ENCODE measurements around the gene KCNG2.

KCNG2 gene

GRCh38 chr18:79764131-79764530 is 33.6 kb upstream of the KCNG2 start:
- Histone ChIP-seq H3K9ac (ENCODE audit: low read length) (no peak overlapping the region), H3K27ac (ENCODE audit: low read depth, low read length) (no peak overlapping the region), H3F3A (ENCODE audit: insufficient read depth) (no peaks in the 10 kb centered on the region), H3K9me3 (ENCODE audit: insufficient read depth, low read length) (peaks cover 18% of the 10 kb centered on the region; the same call in 1 of the 2 replicates), H3K27me3 (ENCODE audit: low read length) (no peaks in the 10 kb centered on the region), H3K79me2 (ENCODE audit: insufficient read depth, low read length) (no peaks in the 10 kb centered on the region), H3K4me3 (ENCODE audit: insufficient read depth, low read length, poor library complexity, severe bottlenecking) (no peak overlapping the region), H2AFZ (ENCODE audit: low read depth, low read length, severe bottlenecking) (no peak overlapping the region), H3K36me3 (ENCODE audit: low read length) (no peaks in the 10 kb centered on the region), H3K9me2 (replicated peaks; ENCODE audit: insufficient read depth, low read length) (no peaks in the 10 kb centered on the region), H3K4me2 (ENCODE audit: low read depth, low read length, poor library complexity, severe bottlenecking) (no peak overlapping the region), H4K20me1 (ENCODE audit: low read depth, low read length) (no peaks in the 10 kb centered on the region)
- no peak for TF ChIP-seq CTCF (IDR thresholded peaks at IDR 0.05; ENCODE audit: insufficient read depth, low read length, poor library complexity, severe bottlenecking)
- no peak for TF ChIP-seq EZH2phosphoT487 (conservative IDR thresholded peaks at IDR 0.05; ENCODE audit: low read length)

- no peak for TF ChIP-seq CTCF (IDR thresholded peaks at IDR 0.05; ENCODE audit: insufficient read depth, low read length, poor library complexity, severe bottlenecking)
- no peaks in the 10 kb centered on the region for H3K27me3 ChIP-seq (ENCODE audit: low read length)
- H2AFZ ChIP-seq (ENCODE audit: low read depth, low read length, severe bottlenecking), result no peak overlapping the region
- H3K9me3 ChIP-seq (ENCODE audit: insufficient read depth, low read length), result peaks cover 14% of the 10 kb centered on the region; the same call in 1 of the 2 replicates
- no peak overlapping the region for H3K4me2 ChIP-seq (ENCODE audit: low read depth, low read length, poor library complexity, severe bottlenecking)
- H3F3A ChIP-seq (ENCODE audit: insufficient read depth), result no peaks in the 10 kb centered on the region
- H3K9me2 ChIP-seq (replicated peaks; ENCODE audit: insufficient read depth, low read length), result no peaks in the 10 kb centered on the region
- no peak overlapping the region for H3K27ac ChIP-seq (ENCODE audit: low read depth, low read length)
- H3K4me3 ChIP-seq (ENCODE audit: insufficient read depth, low read length, poor library complexity, severe bottlenecking), result no peak overlapping the region
- no peaks in the 10 kb centered on the region for H3K79me2 ChIP-seq (ENCODE audit: insufficient read depth, low read length)
- H3K9ac ChIP-seq (ENCODE audit: low read length), result no peak overlapping the region
- no peaks in the 10 kb centered on the region for H3K36me3 ChIP-seq (ENCODE audit: low read length)
- H4K20me1 ChIP-seq (ENCODE audit: low read depth, low read length), result no peaks in the 10 kb centered on the region
These were observed 32.1 kb upstream of the KCNG2 start for GRCh38 chr18:79765491-79766245.

- no peak overlapping the region for H3K9ac ChIP-seq (ENCODE audit: low read length)
- no peaks in the 10 kb centered on the region for H3K79me2 ChIP-seq (ENCODE audit: insufficient read depth, low read length)
- H3K27me3 ChIP-seq (ENCODE audit: low read length), result no peaks in the 10 kb centered on the region
- TF ChIP-seq CTCF (IDR thresholded peaks at IDR 0.05; ENCODE audit: insufficient read depth, low read length, poor library complexity, severe bottlenecking), result no peak
- no peak for TF ChIP-seq EZH2phosphoT487 (conservative IDR thresholded peaks at IDR 0.05; ENCODE audit: low read length)
- no peaks in the 10 kb centered on the region for H3K36me3 ChIP-seq (ENCODE audit: low read length)
- H3K9me3 ChIP-seq (ENCODE audit: insufficient read depth, low read length), result peaks cover 14% of the 10 kb centered on the region; the same call in 1 of the 2 replicates
- H3K9me2 ChIP-seq (replicated peaks; ENCODE audit: insufficient read depth, low read length), result no peaks in the 10 kb centered on the region
- H3K27ac ChIP-seq (ENCODE audit: low read depth, low read length), result no peak overlapping the region
- H3K4me2 ChIP-seq (ENCODE audit: low read depth, low read length, poor library complexity, severe bottlenecking), result no peak overlapping the region
- no peak overlapping the region for H3K4me3 ChIP-seq (ENCODE audit: insufficient read depth, low read length, poor library complexity, severe bottlenecking)
- H3F3A ChIP-seq (ENCODE audit: insufficient read depth), result no peaks in the 10 kb centered on the region
- no peak overlapping the region for H2AFZ ChIP-seq (ENCODE audit: low read depth, low read length, severe bottlenecking)
- H4K20me1 ChIP-seq (ENCODE audit: low read depth, low read length), result no peaks in the 10 kb centered on the region
These were observed 31.4 kb upstream of the KCNG2 start for GRCh38 chr18:79766308-79766707.

All from SU-DHL-6 (cell line).